ENCODE data around the gene PNKP.

PNKP gene

GRCh38 chr19:49857061-49857837, 10.1 kb downstream of the PNKP start:
- no peak for DNase-seq

GRCh38 chr19:49856574-49857021, 10.8 kb downstream of the PNKP start:
- no peak for DNase-seq

- DNase-seq = no peak
Measured at GRCh38 chr19:49855676-49856573, 11.5 kb downstream of the PNKP start.

- no peak for DNase-seq
Measured at GRCh38 chr19:49855277-49855675, 12.1 kb downstream of the PNKP start.

GRCh38 chr19:49854378-49855263, 12.8 kb downstream of the PNKP start:
- no peak for DNase-seq

- no peak for DNase-seq
Measured at GRCh38 chr19:49853852-49854377, 13.5 kb downstream of the PNKP start.

GRCh38 chr19:49852631-49853126, 14.7 kb downstream of the PNKP start:
- no peak for DNase-seq

GRCh38 chr19:49851456-49852259, 15.7 kb downstream of the PNKP start:
- DNase-seq = peak; percentile 32

- peak; percentile 87 for DNase-seq
Measured at GRCh38 chr19:49850487-49851342, 16.7 kb downstream of the PNKP start, which contains the start of gene PTOV1. Gene PTOV1 (plus strand): TSS chr19:49851159.

GRCh38 chr19:49850221-49850486, 17.2 kb downstream of the PNKP start:
- no peak for DNase-seq

- DNase-seq = no peak
Measured at GRCh38 chr19:49849433-49850220, 17.7 kb downstream of the PNKP start.

- no peak for DNase-seq
Measured at GRCh38 chr19:49848938-49849337, 18.4 kb downstream of the PNKP start.

- no peak for DNase-seq
Measured at GRCh38 chr19:49847731-49848696, 19.4 kb downstream of the PNKP start.

GRCh38 chr19:49846408-49846807, 21.0 kb downstream of the PNKP start:
- no peak for DNase-seq

- DNase-seq = no peak
Measured at GRCh38 chr19:49845414-49845813, 22.0 kb downstream of the PNKP start.

GRCh38 chr19:49844138-49845095, 23.0 kb downstream of the PNKP start:
- no peak for DNase-seq

GRCh38 chr19:49843265-49843664, 24.1 kb downstream of the PNKP start:
- DNase-seq = no peak

All from stimulated activated CD4-positive, alpha-beta T cell treated with anti-CD3 and anti-CD28 coated beads, Interleukin-4, amount 100 ng/mL, for 1 hour (primary cell).